ENCODE measurements around the gene MREG.

DNA sequence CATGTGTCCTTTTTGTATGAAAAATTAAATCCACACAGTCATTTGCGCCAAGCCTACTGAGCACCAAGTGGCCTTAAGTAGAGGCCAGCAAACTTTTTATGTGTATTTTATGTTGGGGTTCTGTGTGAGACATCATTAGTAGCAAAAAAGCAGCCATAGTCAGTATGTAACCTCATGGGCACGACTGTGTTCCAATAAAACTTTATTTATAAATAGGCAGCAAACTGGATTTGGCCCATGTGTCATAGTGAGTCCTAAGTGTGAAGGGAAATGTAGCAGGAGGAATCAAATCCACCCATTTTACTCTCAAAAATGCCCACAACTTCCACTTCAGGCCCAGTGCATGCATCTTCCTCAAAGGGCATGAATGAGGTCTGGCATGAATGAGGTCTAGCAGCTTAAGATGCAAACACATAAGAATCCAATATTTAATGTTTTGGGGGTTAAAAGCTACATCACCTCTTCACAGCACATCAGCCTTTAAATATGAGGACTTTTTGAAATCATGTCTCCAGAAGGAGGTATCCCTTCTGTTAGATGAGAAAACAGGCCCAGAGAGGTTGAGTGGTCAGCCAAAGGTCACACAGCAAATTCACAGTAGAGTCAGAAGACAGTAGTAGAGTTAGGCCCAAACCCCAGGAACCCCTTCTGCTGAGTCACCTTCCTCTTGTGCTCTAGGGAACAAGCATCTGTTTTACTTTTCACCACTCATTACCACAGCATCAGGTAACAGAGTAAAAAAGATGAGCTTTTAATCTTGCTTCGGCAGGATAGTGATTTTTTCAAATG lies 45.6 kb downstream of the MREG start:
- TF ChIP-seq, protein P1, sequence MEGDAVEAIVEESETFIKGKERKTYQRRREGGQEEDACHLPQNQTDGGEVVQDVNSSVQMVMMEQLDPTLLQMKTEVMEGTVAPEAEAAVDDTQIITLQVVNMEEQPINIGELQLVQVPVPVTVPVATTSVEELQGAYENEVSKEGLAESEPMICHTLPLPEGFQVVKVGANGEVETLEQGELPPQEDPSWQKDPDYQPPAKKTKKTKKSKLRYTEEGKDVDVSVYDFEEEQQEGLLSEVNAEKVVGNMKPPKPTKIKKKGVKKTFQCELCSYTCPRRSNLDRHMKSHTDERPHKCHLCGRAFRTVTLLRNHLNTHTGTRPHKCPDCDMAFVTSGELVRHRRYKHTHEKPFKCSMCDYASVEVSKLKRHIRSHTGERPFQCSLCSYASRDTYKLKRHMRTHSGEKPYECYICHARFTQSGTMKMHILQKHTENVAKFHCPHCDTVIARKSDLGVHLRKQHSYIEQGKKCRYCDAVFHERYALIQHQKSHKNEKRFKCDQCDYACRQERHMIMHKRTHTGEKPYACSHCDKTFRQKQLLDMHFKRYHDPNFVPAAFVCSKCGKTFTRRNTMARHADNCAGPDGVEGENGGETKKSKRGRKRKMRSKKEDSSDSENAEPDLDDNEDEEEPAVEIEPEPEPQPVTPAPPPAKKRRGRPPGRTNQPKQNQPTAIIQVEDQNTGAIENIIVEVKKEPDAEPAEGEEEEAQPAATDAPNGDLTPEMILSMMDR (IDR thresholded peaks at IDR 0.05), result no peak
- TF ChIP-seq POLR2A (IDR thresholded peaks at IDR 0.05), result no peak
